A673 (cell line): ENCODE measurements around the gene NCAPH2.

Experiments
- CTCF ChIP-seq: fragments of 300-800, 200-600 bp; sonication (generic); conservative IDR thresholded peaks from 2 replicates; pipeline ENCODE4 v1.5.1; 2017; ENCODE audit warnings: low read depth, mild to moderate bottlenecking, antibody characterized with exemption, low read length, moderate library complexity, mixed read lengths
- EZH2 ChIP-seq: fragments of 200-600 bp; sonication (generic); IDR thresholded peaks from 2 replicates; pipeline ENCODE4 v1.6.1; 2017; ENCODE audit warnings: borderline replicate concordance, low read depth, mild to moderate bottlenecking, mixed read lengths, antibody characterized with exemption, low read length; ENCODE audit not compliant: poor library complexity, severe bottlenecking

GRCh38 chr22:50481440-50482106 lies 26.5 kb upstream of the NCAPH2 start, which contains the start of gene ADM2:
- TF ChIP-seq CTCF (no peak), EZH2 (no peak)
